A673 (cell line): ENCODE data around the gene PLA2G12A.

Source experiments
- EZH2 ChIP-seq: fragments of 200-600 bp; sonication (generic); IDR thresholded peaks from 2 replicates; pipeline ENCODE4 v1.6.1; 2017; ENCODE audit warnings: borderline replicate concordance, low read depth, mild to moderate bottlenecking, mixed read lengths, antibody characterized with exemption, low read length; ENCODE audit not compliant: poor library complexity, severe bottlenecking
- TF ChIP-seq, protein P1 (sequence below): fragments of 300-800, 200-600 bp; sonication (generic); conservative IDR thresholded peaks from 2 replicates; pipeline ENCODE4 v1.5.1; 2017; ENCODE audit warnings: low read depth, mild to moderate bottlenecking, antibody characterized with exemption, low read length, moderate library complexity, mixed read lengths

- TF ChIP-seq EZH2 = no peak
- TF ChIP-seq, protein P1, sequence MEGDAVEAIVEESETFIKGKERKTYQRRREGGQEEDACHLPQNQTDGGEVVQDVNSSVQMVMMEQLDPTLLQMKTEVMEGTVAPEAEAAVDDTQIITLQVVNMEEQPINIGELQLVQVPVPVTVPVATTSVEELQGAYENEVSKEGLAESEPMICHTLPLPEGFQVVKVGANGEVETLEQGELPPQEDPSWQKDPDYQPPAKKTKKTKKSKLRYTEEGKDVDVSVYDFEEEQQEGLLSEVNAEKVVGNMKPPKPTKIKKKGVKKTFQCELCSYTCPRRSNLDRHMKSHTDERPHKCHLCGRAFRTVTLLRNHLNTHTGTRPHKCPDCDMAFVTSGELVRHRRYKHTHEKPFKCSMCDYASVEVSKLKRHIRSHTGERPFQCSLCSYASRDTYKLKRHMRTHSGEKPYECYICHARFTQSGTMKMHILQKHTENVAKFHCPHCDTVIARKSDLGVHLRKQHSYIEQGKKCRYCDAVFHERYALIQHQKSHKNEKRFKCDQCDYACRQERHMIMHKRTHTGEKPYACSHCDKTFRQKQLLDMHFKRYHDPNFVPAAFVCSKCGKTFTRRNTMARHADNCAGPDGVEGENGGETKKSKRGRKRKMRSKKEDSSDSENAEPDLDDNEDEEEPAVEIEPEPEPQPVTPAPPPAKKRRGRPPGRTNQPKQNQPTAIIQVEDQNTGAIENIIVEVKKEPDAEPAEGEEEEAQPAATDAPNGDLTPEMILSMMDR = no peak
Measured at GRCh38 chr4:109752525-109752924, 22.7 kb upstream of the PLA2G12A start.
